Measurements from ENCODE around the gene PROK1. TPM values are rescaled to one million over a fixed set of nuclear protein-coding genes. Genes with fewer than 3 reads are reported as not detected.
"Not testable (repeated sequence)": the region's sequence is repeated elsewhere in the genome, so short reads cannot be mapped to it uniquely, and the experiment has no call there.

The PROK1 gene
- total RNA-seq, 1 donor from 2014 or later, result not detected

- DNase-seq, result no peak
- peaks cover 5% of the 10 kb centered on the region for H3K4me1 Mint-ChIP-seq (ENCODE audit: low read depth, unreplicated experiment)
- no peaks in the 10 kb centered on the region for H3K36me3 Mint-ChIP-seq (ENCODE audit: unreplicated experiment)
- no peak overlapping the region for H3K27ac Mint-ChIP-seq (ENCODE audit: unreplicated experiment)
- H3K4me3 Mint-ChIP-seq (ENCODE audit: unreplicated experiment), result no peak overlapping the region
- peaks cover 8% of the 10 kb centered on the region for H3K27me3 Mint-ChIP-seq (ENCODE audit: unreplicated experiment)
- H3K9me3 Mint-ChIP-seq (ENCODE audit: unreplicated experiment), result no peaks in the 10 kb centered on the region
- no peak for TF ChIP-seq CTCF (IDR thresholded peaks at IDR 0.05; ENCODE audit: partially characterized antibody, unreplicated experiment)
These were observed 17.7 kb upstream of the PROK1 start for GRCh38 chr1:110433213-110433612.

DNA sequence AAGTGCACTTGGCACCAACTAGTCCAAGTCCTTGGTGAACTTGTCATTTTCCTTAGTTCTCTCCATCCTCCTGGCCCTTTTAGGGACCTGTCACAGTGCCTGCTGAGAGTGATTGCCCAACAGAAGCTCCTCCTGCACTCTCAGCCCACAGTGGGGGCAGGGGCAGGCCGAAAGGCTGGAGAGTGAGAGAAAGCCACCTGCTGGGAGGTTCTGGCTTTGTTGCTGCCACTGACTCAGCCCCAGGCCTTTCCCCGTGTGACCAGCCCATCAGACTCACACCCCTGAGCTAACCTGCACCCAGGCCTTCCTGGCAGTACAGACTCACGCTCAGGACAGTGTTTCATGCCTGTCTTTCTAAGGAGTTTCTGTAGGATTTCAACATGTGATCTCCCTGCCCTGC is 17.1 kb upstream of the PROK1 start:
- Mint-ChIP-seq H3K36me3 (ENCODE audit: unreplicated experiment) (no peaks in the 10 kb centered on the region), H3K4me1 (ENCODE audit: low read depth, unreplicated experiment) (peaks cover 5% of the 10 kb centered on the region), H3K27ac (ENCODE audit: unreplicated experiment) (no peak overlapping the region), H3K27me3 (ENCODE audit: unreplicated experiment) (peaks cover 8% of the 10 kb centered on the region), H3K9me3 (ENCODE audit: unreplicated experiment) (no peaks in the 10 kb centered on the region), H3K4me3 (ENCODE audit: unreplicated experiment) (peak overlapping the region; percentile 15)
- peak; percentile 43 for DNase-seq
- TF ChIP-seq CTCF (IDR thresholded peaks at IDR 0.05; ENCODE audit: partially characterized antibody, unreplicated experiment), result no peak

GRCh38 chr1:110434946-110435345 is 16.0 kb upstream of the PROK1 start:
- Mint-ChIP-seq H3K4me3 (ENCODE audit: unreplicated experiment) (no peak overlapping the region), H3K9me3 (ENCODE audit: unreplicated experiment) (no peaks in the 10 kb centered on the region), H3K27ac (ENCODE audit: unreplicated experiment) (no peak overlapping the region), H3K36me3 (ENCODE audit: unreplicated experiment) (no peaks in the 10 kb centered on the region), H3K27me3 (ENCODE audit: unreplicated experiment) (peaks cover 8% of the 10 kb centered on the region), H3K4me1 (ENCODE audit: low read depth, unreplicated experiment) (peaks cover 5% of the 10 kb centered on the region)
- TF ChIP-seq CTCF (IDR thresholded peaks at IDR 0.05; ENCODE audit: partially characterized antibody, unreplicated experiment), result no peak
- DNase-seq, result no peak

DNA sequence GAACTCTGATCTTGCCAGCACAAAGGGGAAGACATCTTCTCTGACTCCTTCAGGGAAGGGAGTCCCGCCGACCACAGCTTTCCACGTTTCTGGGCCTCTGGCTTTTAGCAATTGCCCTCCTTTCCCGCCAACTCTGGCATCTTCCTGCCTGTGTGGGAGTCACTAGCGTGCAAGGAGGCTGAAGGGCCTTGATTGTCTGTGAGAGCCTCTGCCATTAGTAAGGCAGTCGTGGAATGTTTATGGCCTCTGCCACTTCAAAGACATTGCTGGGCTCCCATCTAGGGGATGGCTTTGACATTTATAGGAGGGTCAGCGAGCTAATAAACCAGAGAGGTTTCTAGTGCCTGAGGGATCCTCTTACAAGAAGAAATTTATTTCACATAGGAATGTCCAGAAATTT is 14.3 kb upstream of the PROK1 start:
- H3K27me3 Mint-ChIP-seq (ENCODE audit: unreplicated experiment), result peaks cover 2% of the 10 kb centered on the region
- TF ChIP-seq CTCF (IDR thresholded peaks at IDR 0.05; ENCODE audit: partially characterized antibody, unreplicated experiment), result no peak
- H3K4me3 Mint-ChIP-seq (ENCODE audit: unreplicated experiment), result no peak overlapping the region
- no peak for DNase-seq
- no peak overlapping the region for H3K27ac Mint-ChIP-seq (ENCODE audit: unreplicated experiment)
- no peaks in the 10 kb centered on the region for H3K36me3 Mint-ChIP-seq (ENCODE audit: unreplicated experiment)
- no peaks in the 10 kb centered on the region for H3K9me3 Mint-ChIP-seq (ENCODE audit: unreplicated experiment)
- peaks cover 5% of the 10 kb centered on the region for H3K4me1 Mint-ChIP-seq (ENCODE audit: low read depth, unreplicated experiment)

GRCh38 chr1:110437645-110438299 is 13.2 kb upstream of the PROK1 start:
- H3K9me3 Mint-ChIP-seq (ENCODE audit: unreplicated experiment); H3K27me3 Mint-ChIP-seq (ENCODE audit: unreplicated experiment); DNase-seq; H3K4me1 Mint-ChIP-seq (ENCODE audit: low read depth, unreplicated experiment); H3K27ac Mint-ChIP-seq (ENCODE audit: unreplicated experiment); H3K36me3 Mint-ChIP-seq (ENCODE audit: unreplicated experiment); H3K4me3 Mint-ChIP-seq (ENCODE audit: unreplicated experiment): not testable (repeated sequence)

Measured in glutamatergic neuron (in vitro differentiated cells).